Breast epithelium (tissue), 4 donors: ENCODE data around the gene HAND2. TPM values are rescaled to one million over a fixed set of nuclear protein-coding genes. Genes with fewer than 3 reads are reported as not detected.

ENCODE experiments used
- DNase-seq, 2 donors: peaks; one replicate each; pipeline ENCODE4 v3.0.0-alpha.2; 2019; ENCODE audit warnings: low spot score in 2 of 2
- H3K27ac ChIP-seq, 2 donors: fragments of 200-600 bp; sonication (generic) in 1 of 2; one replicate each; pipeline ENCODE4 v1.5.1; 2016 to 2019; ENCODE audit warnings: mild to moderate bottlenecking in 1 of 2
- H3K27me3 ChIP-seq, 2 donors: fragments of 200-600 bp; sonication (generic) in 1 of 2; one replicate each; pipeline versions ENCODE4 v1.5.1 to v1.6.0; 2017 to 2019; ENCODE audit warnings: control low read depth in 1 of 2, mild to moderate bottlenecking in 1 of 2
- H3K36me3 ChIP-seq: fragments of 200-600 bp; one replicate; pipeline ENCODE4 v1.5.1; 2019
- H3K4me1 ChIP-seq, 2 donors: fragments of 200-600 bp; sonication (generic); one replicate each; pipeline ENCODE4 v1.5.1; 2016 to 2019; ENCODE audit warnings: control low read depth in 1 of 2
- H3K4me3 ChIP-seq, 3 donors: fragments of 200-600 bp; sonication (generic); 1 replicate in 2 of 3; 2 replicates in 1 of 3; pipeline ENCODE4 v1.5.1; 2016 to 2019; ENCODE audit warnings: mild to moderate bottlenecking in 3 of 3, moderate library complexity in 2 of 3
- H3K9me3 ChIP-seq, 2 donors: fragments of 200-600 bp; sonication (generic) in 1 of 2; one replicate each; pipeline ENCODE4 v1.5.1; 2016 to 2019; ENCODE audit warnings: control low read depth in 1 of 2
- CTCF ChIP-seq, 3 donors: fragments of 450-650 bp; IDR thresholded peaks; one replicate each; pipeline ENCODE4 v1.5.1; 2016 to 2017; ENCODE audit warnings: antibody characterized with exemption in 3 of 3, mild to moderate bottlenecking in 3 of 3, moderate library complexity in 3 of 3
- POLR2A ChIP-seq: fragments of 450-650 bp; IDR thresholded peaks from one replicate; pipeline ENCODE4 v1.6.1; 2016; ENCODE audit warnings: antibody characterized with exemption, mild to moderate bottlenecking, moderate library complexity
- POLR2AphosphoS5 ChIP-seq, 3 donors: sonication (generic); formaldehyde crosslinking; IDR thresholded peaks; one replicate each; pipeline ENCODE4 v1.6.1; 2017; ENCODE audit warnings: antibody characterized with exemption in 3 of 3
- intact Hi-C: fragments of 100-400 bp; cut with DNase I; formaldehyde crosslinking; loops from one replicate; pipeline ENCODE4 v1.15.1; 2023; ENCODE audit warnings: low total_unique reads
- total RNA-seq, 3 donors: library from RNA; depleted of rRNA; stranded (reverse); fragments of >200 nt; gene quantifications; one replicate each; pipeline ENCODE4 v1.1.0, GENCODE V29; 2016

HAND2 gene
- total RNA-seq, 3 donors from 2014 or later, result 10.5 to 29.6 (median 12.8) TPM

- H3K27me3 ChIP-seq, result peaks cover 0 to 95% of the 10 kb centered on the region in 2 donors
- DNase-seq, result no peak
- peak overlapping the region; percentile 43 to 67 (median 45) for H3K4me3 ChIP-seq
- H3K4me1 ChIP-seq, result no peaks in the 10 kb centered on the region
- H3K9me3 ChIP-seq, result no peaks in the 10 kb centered on the region
- intact Hi-C loops, result no loop called here
- TF ChIP-seq POLR2A, result no peak
- TF ChIP-seq CTCF (IDR thresholded peaks at IDR 0.05), result no peak
- TF ChIP-seq POLR2AphosphoS5 (IDR thresholded peaks at IDR 0.05), result no peak
- H3K27ac ChIP-seq, result peak overlapping the region; percentile 70 to 92
- H3K36me3 ChIP-seq, result no peaks in the 10 kb centered on the region
Observed at GRCh38 chr4:173521467-173522159, 8.4 kb downstream of the HAND2 start.

GRCh38 chr4:173520921-173521466, 9.0 kb downstream of the HAND2 start:
- intact Hi-C loops, result no loop called here
- TF ChIP-seq POLR2A, result no peak
- no peak for TF ChIP-seq POLR2AphosphoS5 (IDR thresholded peaks at IDR 0.05)
- no peak for TF ChIP-seq CTCF (IDR thresholded peaks at IDR 0.05)
- H3K36me3 ChIP-seq, result no peaks in the 10 kb centered on the region
- no peaks in the 10 kb centered on the region for H3K4me1 ChIP-seq
- H3K27ac ChIP-seq, result no peak overlapping the region
- H3K27me3 ChIP-seq, result peaks cover 0 to 95% of the 10 kb centered on the region in 2 donors
- no peaks in the 10 kb centered on the region for H3K9me3 ChIP-seq
- no peak for DNase-seq
- H3K4me3 ChIP-seq, result peak overlapping the region in 1 of 3 donors; percentile 67

- Histone ChIP-seq H3K9me3 (no peaks in the 10 kb centered on the region), H3K27ac (no peak overlapping the region), H3K4me1 (no peaks in the 10 kb centered on the region), H3K36me3 (no peaks in the 10 kb centered on the region), H3K27me3 (peaks cover 0 to 93% of the 10 kb centered on the region in 2 donors), H3K4me3 (peak overlapping the region in 1 of 3 donors; percentile 46)
- intact Hi-C loops, result no loop called here
- TF ChIP-seq CTCF (IDR thresholded peaks at IDR 0.05) (no peak), POLR2A (no peak), POLR2AphosphoS5 (IDR thresholded peaks at IDR 0.05) (no peak)
- DNase-seq, result no peak
Observed at GRCh38 chr4:173519111-173520101, 10.6 kb downstream of the HAND2 start.

GRCh38 chr4:173518425-173519102, 11.5 kb downstream of the HAND2 start:
- TF ChIP-seq POLR2AphosphoS5 (IDR thresholded peaks at IDR 0.05) (no peak), CTCF (IDR thresholded peaks at IDR 0.05) (no peak), POLR2A (no peak)
- H3K27ac ChIP-seq, result no peak overlapping the region
- no peaks in the 10 kb centered on the region for H3K36me3 ChIP-seq
- no peaks in the 10 kb centered on the region for H3K9me3 ChIP-seq
- peak overlapping the region in 1 of 3 donors; percentile 46 for H3K4me3 ChIP-seq
- DNase-seq, result no peak
- H3K4me1 ChIP-seq, result no peaks in the 10 kb centered on the region
- peaks cover 0 to 86% of the 10 kb centered on the region in 2 donors for H3K27me3 ChIP-seq
- intact Hi-C loops, result no loop called here
